ENCODE measurements around the gene SLC25A4. TPM values are rescaled to one million over a fixed set of nuclear protein-coding genes. Genes with fewer than 3 reads are reported as not detected.

SLC25A4 gene
- total and polyA plus RNA-seq, 12 donors, result 14.0 to 42.1 (median 28.9) TPM

GRCh38 chr4:185145572-185145971 is 2.5 kb downstream of the SLC25A4 start:
- peaks cover 0 to 11% of the 10 kb centered on the region in 2 donors for H3K36me3 ChIP-seq (replicated peaks in 1 of 2)
- WGBS, 4 donors, result 69 to 88% (median 78%) methylated on average over 6 to 13 of the region's 13 CpGs
- no peak overlapping the region for H3K4me3 ChIP-seq
- intact Hi-C loops (cut with DNase I), result no loop called here
- TF ChIP-seq CTCF (IDR thresholded peaks at IDR 0.05) (no peak), POLR2A (IDR thresholded peaks at IDR 0.05) (no peak)
- DNase-seq, result peak in 5 of 7 donors; percentile 33 to 79 (median 54)
- no peaks in the 10 kb centered on the region for H3K27me3 ChIP-seq
- no peaks in the 10 kb centered on the region for H3K9me3 ChIP-seq (replicated peaks in 1 of 3)
- H3K4me1 ChIP-seq (replicated peaks in 1 of 2), result peaks cover 0 to 17% of the 10 kb centered on the region in 2 donors
- peak overlapping the region in 1 of 5 donors; percentile 25 for H3K27ac ChIP-seq

- no peak overlapping the region for H3K27ac ChIP-seq
- H3K4me3 ChIP-seq, result no peak overlapping the region
- no peaks in the 10 kb centered on the region for H3K27me3 ChIP-seq
- peaks cover 0 to 4% of the 10 kb centered on the region in 2 donors for H3K4me1 ChIP-seq (replicated peaks in 1 of 2)
- 91 to 95% (median 93%) methylated on average over 11 to 12 of the region's 12 CpGs for WGBS, 4 donors
- intact Hi-C loops (cut with DNase I), result no loop called here
- peak in 1 of 7 donors; percentile 35 for DNase-seq
- TF ChIP-seq CTCF (IDR thresholded peaks at IDR 0.05) (no peak), POLR2A (IDR thresholded peaks at IDR 0.05) (no peak)
- H3K36me3 ChIP-seq (replicated peaks in 1 of 2), result peaks cover 0 to 20% of the 10 kb centered on the region in 2 donors
- H3K9me3 ChIP-seq (replicated peaks in 1 of 3), result no peaks in the 10 kb centered on the region
Observed at GRCh38 chr4:185149392-185149791, 6.3 kb downstream of the SLC25A4 start.

GRCh38 chr4:185151296-185151695 is 8.2 kb downstream of the SLC25A4 start:
- intact Hi-C loops (cut with DNase I), result no loop called here
- H3K9me3 ChIP-seq (replicated peaks in 1 of 3), result no peaks in the 10 kb centered on the region
- DNase-seq, result no peak
- no peak overlapping the region for H3K27ac ChIP-seq
- WGBS, 4 donors, result 78 to 92% (median 85%) methylated on average over 1 of the region's 1 CpG
- H3K4me1 ChIP-seq (replicated peaks in 1 of 2), result no peaks in the 10 kb centered on the region
- no peaks in the 10 kb centered on the region for H3K27me3 ChIP-seq
- TF ChIP-seq POLR2A (IDR thresholded peaks at IDR 0.05) (no peak), CTCF (IDR thresholded peaks at IDR 0.05) (no peak)
- H3K36me3 ChIP-seq (replicated peaks in 1 of 2), result peaks cover 0 to 20% of the 10 kb centered on the region in 2 donors
- H3K4me3 ChIP-seq, result no peak overlapping the region

- TF ChIP-seq CTCF (IDR thresholded peaks at IDR 0.05) (no peak), POLR2A (IDR thresholded peaks at IDR 0.05) (no peak)
- Histone ChIP-seq H3K36me3 (replicated peaks in 1 of 2) (peaks cover 0 to 16% of the 10 kb centered on the region in 2 donors), H3K4me3 (no peak overlapping the region), H3K9me3 (replicated peaks in 1 of 3) (no peaks in the 10 kb centered on the region), H3K27me3 (no peaks in the 10 kb centered on the region), H3K27ac (no peak overlapping the region), H3K4me1 (replicated peaks in 1 of 2) (peaks cover 0 to 10% of the 10 kb centered on the region in 2 donors)
- intact Hi-C loops (cut with DNase I), result no loop called here
- DNase-seq, result no peak
- 50 to 71% (median 60%) methylated on average over 2 of the region's 2 CpGs for WGBS, 4 donors
Observed at GRCh38 chr4:185165605-185166063, 22.6 kb downstream of the SLC25A4 start.
